ENCODE data around the gene CHAT. TPM values are rescaled to one million over a fixed set of nuclear protein-coding genes. Genes with fewer than 3 reads are reported as not detected.

The CHAT gene
- total RNA-seq, 1 donor from 2014 or later, result not detected

- Mint-ChIP-seq H3K36me3 (no peaks in the 10 kb centered on the region), H3K27ac (no peak overlapping the region), H3K4me1 (peaks cover 10% of the 10 kb centered on the region), H3K9me3 (peaks cover 11% of the 10 kb centered on the region), H3K4me3 (no peak overlapping the region), H3K27me3 (ENCODE audit: insufficient read depth, low read depth) (peaks cover 10% of the 10 kb centered on the region)
- H3K4me2 ChIP-seq, result no peak overlapping the region
- H4K20me1 ChIP-seq (ENCODE audit: low read depth), result no peaks in the 10 kb centered on the region
- no peaks in the 10 kb centered on the region for H3K36me3 ChIP-seq
- no peak overlapping the region for H3K9ac ChIP-seq
- DNase-seq (ENCODE audit: low spot score), result no peak
- H3F3A ChIP-seq (ENCODE audit: low read depth), result no peaks in the 10 kb centered on the region
- H3K27ac ChIP-seq, result no peak overlapping the region
- H3K79me2 ChIP-seq (ENCODE audit: low read depth), result no peaks in the 10 kb centered on the region
- H3K4me3 ChIP-seq, result no peak overlapping the region
- H2AFZ ChIP-seq (replicated peaks), result no peak overlapping the region
- TF ChIP-seq CTCF (IDR thresholded peaks at IDR 0.05) (no peak), EZH2phosphoT487 (IDR thresholded peaks at IDR 0.05) (no peak), EZH2 (IDR thresholded peaks at IDR 0.05) (no peak)
- H3K4me1 ChIP-seq, result no peaks in the 10 kb centered on the region
- peaks cover 9% of the 10 kb centered on the region for H3K9me3 ChIP-seq (ENCODE audit: low read depth)
- peaks cover 20% of the 10 kb centered on the region for H3K27me3 ChIP-seq
These were observed 43.1 kb downstream of the CHAT start for GRCh38 chr10:49656845-49657493.

GRCh38 chr10:49657606-49658005, 43.8 kb downstream of the CHAT start:
- no peak overlapping the region for H3K4me3 ChIP-seq
- Mint-ChIP-seq H3K9me3 (peaks cover 11% of the 10 kb centered on the region), H3K27me3 (ENCODE audit: insufficient read depth, low read depth) (peaks cover 7% of the 10 kb centered on the region), H3K36me3 (no peaks in the 10 kb centered on the region), H3K4me3 (no peak overlapping the region), H3K27ac (no peak overlapping the region), H3K4me1 (peaks cover 7% of the 10 kb centered on the region)
- H3K79me2 ChIP-seq (ENCODE audit: low read depth), result no peaks in the 10 kb centered on the region
- no peaks in the 10 kb centered on the region for H3F3A ChIP-seq (ENCODE audit: low read depth)
- H3K27ac ChIP-seq, result no peak overlapping the region
- TF ChIP-seq EZH2 (IDR thresholded peaks at IDR 0.05) (no peak), EZH2phosphoT487 (IDR thresholded peaks at IDR 0.05) (no peak), CTCF (IDR thresholded peaks at IDR 0.05) (no peak)
- H3K4me1 ChIP-seq, result no peaks in the 10 kb centered on the region
- no peak overlapping the region for H3K9ac ChIP-seq
- peaks cover 22% of the 10 kb centered on the region for H3K27me3 ChIP-seq
- H3K36me3 ChIP-seq, result no peaks in the 10 kb centered on the region
- no peak for DNase-seq (ENCODE audit: low spot score)
- H4K20me1 ChIP-seq (ENCODE audit: low read depth), result no peaks in the 10 kb centered on the region
- no peak overlapping the region for H2AFZ ChIP-seq (replicated peaks)
- peaks cover 9% of the 10 kb centered on the region for H3K9me3 ChIP-seq (ENCODE audit: low read depth)
- no peak overlapping the region for H3K4me2 ChIP-seq

GRCh38 chr10:49661140-49661856, 47.5 kb downstream of the CHAT start:
- H3K27ac Mint-ChIP-seq, result no peak overlapping the region
- Histone ChIP-seq H3F3A (ENCODE audit: low read depth) (no peaks in the 10 kb centered on the region), H3K9me3 (ENCODE audit: low read depth) (peaks cover 9% of the 10 kb centered on the region), H3K27ac (no peak overlapping the region), H3K27me3 (peaks cover 26% of the 10 kb centered on the region), H2AFZ (replicated peaks) (no peak overlapping the region), H3K4me3 (no peak overlapping the region), H3K79me2 (ENCODE audit: low read depth) (no peaks in the 10 kb centered on the region), H4K20me1 (ENCODE audit: low read depth) (no peaks in the 10 kb centered on the region), H3K4me1 (no peaks in the 10 kb centered on the region), H3K4me2 (no peak overlapping the region), H3K9ac (no peak overlapping the region), H3K36me3 (no peaks in the 10 kb centered on the region)
- H3K27me3 Mint-ChIP-seq (ENCODE audit: insufficient read depth, low read depth), result peaks cover 4% of the 10 kb centered on the region
- DNase-seq (ENCODE audit: low spot score), result no peak
- H3K9me3 Mint-ChIP-seq, result peaks cover 11% of the 10 kb centered on the region
- H3K4me1 Mint-ChIP-seq, result no peaks in the 10 kb centered on the region
- TF ChIP-seq EZH2phosphoT487 (IDR thresholded peaks at IDR 0.05) (no peak), EZH2 (IDR thresholded peaks at IDR 0.05) (no peak)
- no peak overlapping the region for H3K4me3 Mint-ChIP-seq
- H3K36me3 Mint-ChIP-seq, result no peaks in the 10 kb centered on the region
